SK-N-SH treated with all-trans-retinoic acid at 6 μM for 48 hours (cell line): ENCODE data around the gene FRMD3.

Experiments used
- ATAC-seq: fragments of 200-7000 bp; cut with Tn5 transposase; 3 replicates; pipeline ENCODE4 v1.9.1; 2020; ENCODE audit warnings: mild to moderate bottlenecking, moderate library complexity
- ARNTL ChIP-seq: fragments of 450-650 bp; formaldehyde crosslinking; IDR thresholded peaks from 2 replicates; pipeline ENCODE4 v1.5.0; 2020; ENCODE audit warnings: low read depth, mild to moderate bottlenecking, moderate library complexity, borderline replicate concordance
- BACH2 ChIP-seq: fragments of 250-450 bp; sonication (Bioruptor Pico); IDR thresholded peaks from 2 replicates; pipeline ENCODE4 v1.9.0; 2021; ENCODE audit warnings: mild to moderate bottlenecking, borderline replicate concordance
- CSDC2 ChIP-seq: fragments of 250-450 bp; sonication (Bioruptor Pico); IDR thresholded peaks from 2 replicates; pipeline ENCODE4 v1.5.0; 2020; ENCODE audit warnings: mild to moderate bottlenecking, moderate library complexity
- CSRNP3 ChIP-seq: fragments of 250-450 bp; sonication (Bioruptor Pico); IDR thresholded peaks from 2 replicates; pipeline ENCODE4 v1.5.1; 2021; ENCODE audit warnings: mild to moderate bottlenecking, moderate library complexity
- ESRRG ChIP-seq: fragments of 250-450 bp; sonication (Bioruptor Pico); IDR thresholded peaks from 2 replicates; pipeline ENCODE4 v1.6.1; 2021; ENCODE audit warnings: mild to moderate bottlenecking
- GLIS3 ChIP-seq: fragments of 250-450 bp; sonication (Bioruptor Pico); IDR thresholded peaks from 2 replicates; pipeline ENCODE4 v1.5.0; 2020; ENCODE audit warnings: mild to moderate bottlenecking, moderate library complexity
- ISL1 ChIP-seq: fragments of 250-450 bp; sonication (Bioruptor Pico); IDR thresholded peaks from 2 replicates; pipeline ENCODE4 v2.1.2; 2022; ENCODE audit warnings: mild to moderate bottlenecking, moderate library complexity
- OSR1 ChIP-seq: fragments of 250-450 bp; sonication (Bioruptor Pico); IDR thresholded peaks from 2 replicates; pipeline ENCODE4 v1.8.0; 2022; ENCODE audit warnings: moderate library complexity, mild to moderate bottlenecking, inconsistent platforms
- PATZ1 ChIP-seq: fragments of 250-450 bp; sonication (Bioruptor Pico); IDR thresholded peaks from 2 replicates; pipeline ENCODE4 v1.8.0; 2020; ENCODE audit warnings: mild to moderate bottlenecking, moderate library complexity, borderline replicate concordance
- PPARA ChIP-seq: fragments of 250-450 bp; sonication (Bioruptor Pico); IDR thresholded peaks from 2 replicates; pipeline ENCODE4 v1.5.0; 2020; ENCODE audit warnings: mild to moderate bottlenecking, borderline replicate concordance
- RARB ChIP-seq: fragments of 250-450 bp; sonication (Bioruptor Pico); IDR thresholded peaks from 2 replicates; pipeline ENCODE4 v1.8.0; 2021; ENCODE audit warnings: mild to moderate bottlenecking, moderate library complexity
- SNAI2 ChIP-seq: fragments of 250-450 bp; sonication (Bioruptor Pico); IDR thresholded peaks from 2 replicates; pipeline ENCODE4 v1.5.0; 2020; ENCODE audit warnings: mild to moderate bottlenecking, moderate library complexity
- TCF4 ChIP-seq: fragments of 250-450 bp; sonication (Bioruptor Pico); IDR thresholded peaks from 2 replicates; pipeline ENCODE4 v1.8.0; 2021; ENCODE audit warnings: mild to moderate bottlenecking, moderate library complexity, borderline replicate concordance
- TOX ChIP-seq: fragments of 250-450 bp; sonication (Bioruptor Pico); IDR thresholded peaks from 2 replicates; pipeline ENCODE4 v1.8.0; 2021; ENCODE audit warnings: mild to moderate bottlenecking, moderate library complexity, borderline replicate concordance
- ZC3H10 ChIP-seq: fragments of 250-450 bp; sonication (Bioruptor Pico); IDR thresholded peaks from 2 replicates; pipeline ENCODE4 v1.5.1; 2021; ENCODE audit warnings: mild to moderate bottlenecking, moderate library complexity
- ZFP30 ChIP-seq: fragments of 450-650 bp; formaldehyde crosslinking; IDR thresholded peaks from 2 replicates; pipeline ENCODE4 v1.5.0; 2022; ENCODE audit warnings: mild to moderate bottlenecking, moderate library complexity
- ZNF565 ChIP-seq: fragments of 450-650 bp; formaldehyde crosslinking; conservative IDR thresholded peaks from 2 replicates; pipeline ENCODE4 v1.5.0; 2020; ENCODE audit warnings: low read depth, mild to moderate bottlenecking, moderate library complexity
- ZNF70 ChIP-seq: fragments of 450-650 bp; formaldehyde crosslinking; IDR thresholded peaks from 2 replicates; pipeline ENCODE4 v1.5.0; 2020; ENCODE audit warnings: mild to moderate bottlenecking, moderate library complexity
- ZNF8 ChIP-seq: fragments of 450-650 bp; formaldehyde crosslinking; IDR thresholded peaks from 2 replicates; pipeline ENCODE4 v1.5.0; 2020; ENCODE audit warnings: mild to moderate bottlenecking, moderate library complexity
- TF ChIP-seq, protein P1 (sequence below): fragments of 250-450 bp; sonication (Bioruptor Pico); IDR thresholded peaks from 2 replicates; pipeline ENCODE4 v1.8.0; 2021; ENCODE audit warnings: low read depth, mild to moderate bottlenecking, moderate library complexity, borderline replicate concordance
- TF ChIP-seq, protein P2 (sequence below): fragments of 250-450 bp; sonication (Bioruptor Pico); IDR thresholded peaks from 2 replicates; pipeline ENCODE4 v1.5.1; 2020; ENCODE audit warnings: low read depth, mild to moderate bottlenecking, moderate library complexity

FRMD3 gene

GRCh38 chr9:83449983-83450382, 88.2 kb downstream of the FRMD3 start:
- ATAC-seq = no peak
- TF ChIP-seq ZC3H10 (no peak), BACH2 (CRISPR knock-in tag) (no peak), OSR1 (no peak), RARB (no peak), SNAI2 (CRISPR knock-in tag) (no peak), TCF4 (CRISPR knock-in tag) (no peak), ZNF8 (CRISPR knock-in tag) (no peak)
- TF ChIP-seq, protein P1, sequence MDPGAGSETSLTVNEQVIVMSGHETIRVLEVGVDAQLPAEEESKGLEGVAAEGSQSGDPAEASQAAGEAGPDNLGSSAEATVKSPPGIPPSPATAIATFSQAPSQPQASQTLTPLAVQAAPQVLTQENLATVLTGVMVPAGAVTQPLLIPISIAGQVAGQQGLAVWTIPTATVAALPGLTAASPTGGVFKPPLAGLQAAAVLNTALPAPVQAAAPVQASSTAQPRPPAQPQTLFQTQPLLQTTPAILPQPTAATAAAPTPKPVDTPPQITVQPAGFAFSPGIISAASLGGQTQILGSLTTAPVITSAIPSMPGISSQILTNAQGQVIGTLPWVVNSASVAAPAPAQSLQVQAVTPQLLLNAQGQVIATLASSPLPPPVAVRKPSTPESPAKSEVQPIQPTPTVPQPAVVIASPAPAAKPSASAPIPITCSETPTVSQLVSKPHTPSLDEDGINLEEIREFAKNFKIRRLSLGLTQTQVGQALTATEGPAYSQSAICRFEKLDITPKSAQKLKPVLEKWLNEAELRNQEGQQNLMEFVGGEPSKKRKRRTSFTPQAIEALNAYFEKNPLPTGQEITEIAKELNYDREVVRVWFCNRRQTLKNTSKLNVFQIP (CRISPR knock-in tag) = no peak

DNA sequence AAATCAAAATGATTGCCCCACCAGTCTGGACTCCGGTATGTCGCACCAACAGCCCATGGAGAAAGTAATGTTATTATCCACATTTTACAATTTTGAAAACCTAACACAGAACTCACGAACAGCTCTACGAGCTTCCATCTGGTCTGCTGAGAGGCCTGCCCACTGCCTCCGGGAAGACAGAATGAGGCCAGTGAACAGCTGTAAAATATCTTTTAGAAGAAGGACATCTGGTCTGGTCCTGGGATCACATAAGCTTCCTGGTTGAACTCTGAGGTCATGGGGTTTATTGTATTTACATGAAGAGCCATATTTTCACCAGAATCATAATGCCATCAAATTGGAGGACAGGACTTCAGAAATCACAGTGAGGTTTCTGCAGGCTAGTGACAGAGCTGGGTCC, 89.0 kb downstream of the FRMD3 start:
- TF ChIP-seq PATZ1 (CRISPR knock-in tag) (no peak), ZFP30 (CRISPR knock-in tag) (no peak), ESRRG (CRISPR knock-in tag) (no peak), ZNF8 (CRISPR knock-in tag) (no peak), PPARA (no peak), ZC3H10 (no peak), ARNTL (CRISPR knock-in tag) (no peak), CSDC2 (no peak), SNAI2 (CRISPR knock-in tag) (no peak), TOX (no peak), BACH2 (CRISPR knock-in tag) (no peak), ZNF565 (CRISPR knock-in tag) (no peak), ISL1 (CRISPR knock-in tag) (no peak), OSR1 (no peak), ZNF70 (CRISPR knock-in tag) (no peak), GLIS3 (no peak), CSRNP3 (no peak), RARB (no peak)
- TF ChIP-seq, protein P1 (CRISPR knock-in tag) = no peak
- TF ChIP-seq, protein P2, sequence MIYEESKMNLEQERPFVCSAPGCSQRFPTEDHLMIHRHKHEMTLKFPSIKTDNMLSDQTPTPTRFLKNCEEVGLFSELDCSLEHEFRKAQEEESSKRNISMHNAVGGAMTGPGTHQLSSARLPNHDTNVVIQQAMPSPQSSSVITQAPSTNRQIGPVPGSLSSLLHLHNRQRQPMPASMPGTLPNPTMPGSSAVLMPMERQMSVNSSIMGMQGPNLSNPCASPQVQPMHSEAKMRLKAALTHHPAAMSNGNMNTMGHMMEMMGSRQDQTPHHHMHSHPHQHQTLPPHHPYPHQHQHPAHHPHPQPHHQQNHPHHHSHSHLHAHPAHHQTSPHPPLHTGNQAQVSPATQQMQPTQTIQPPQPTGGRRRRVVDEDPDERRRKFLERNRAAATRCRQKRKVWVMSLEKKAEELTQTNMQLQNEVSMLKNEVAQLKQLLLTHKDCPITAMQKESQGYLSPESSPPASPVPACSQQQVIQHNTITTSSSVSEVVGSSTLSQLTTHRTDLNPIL = no peak
- TF ChIP-seq, all 23 proteins: peak for 0
- no peak; the same call in 2 of the 3 replicates for ATAC-seq

DNA sequence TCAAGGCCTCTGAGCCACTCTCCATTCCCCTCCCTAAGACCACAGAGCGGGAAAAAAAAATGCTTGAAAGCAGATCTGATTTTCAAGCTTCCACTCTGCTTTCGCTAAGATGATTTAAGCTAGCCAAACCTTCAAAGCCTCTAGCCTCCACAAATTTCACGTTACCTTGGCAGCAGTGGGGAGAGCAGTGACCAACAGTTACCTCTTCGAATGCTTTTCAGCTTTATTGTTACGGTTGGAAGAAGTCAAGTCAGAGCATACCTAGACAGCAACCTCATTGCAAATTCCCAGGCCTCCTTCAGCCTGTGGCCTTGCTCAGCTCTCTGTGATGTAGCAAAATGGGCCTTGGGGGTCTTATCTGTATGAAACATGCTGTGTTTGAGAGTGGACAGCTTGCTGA, 89.6 kb downstream of the FRMD3 start:
- no peak for TF ChIP-seq ZC3H10
- TF ChIP-seq ZNF565 (CRISPR knock-in tag) = no peak
- no peak for TF ChIP-seq SNAI2 (CRISPR knock-in tag)
- TF ChIP-seq RARB = no peak
- TF ChIP-seq, all 23 proteins: peak for 0
- ATAC-seq = no peak

GRCh38 chr9:83447351-83447750, 90.8 kb downstream of the FRMD3 start:
- ATAC-seq = no peak
- TF ChIP-seq ARNTL (CRISPR knock-in tag) (no peak), ISL1 (CRISPR knock-in tag) (no peak), CSDC2 (no peak), ZNF565 (CRISPR knock-in tag) (no peak), GLIS3 (no peak), PPARA (no peak), SNAI2 (CRISPR knock-in tag) (no peak), OSR1 (no peak), ZC3H10 (no peak), PATZ1 (CRISPR knock-in tag) (no peak), TCF4 (CRISPR knock-in tag) (no peak), TOX (no peak), CSRNP3 (no peak)
- TF ChIP-seq, protein P1 (CRISPR knock-in tag) = no peak
